ENCODE data around the gene QSOX2. TPM values are rescaled to one million over a fixed set of nuclear protein-coding genes. Genes with fewer than 3 reads are reported as not detected.
A peak's percentile ranks its signal among the peaks of the same experiment; 100 is the strongest.

The QSOX2 gene
- total RNA-seq: 10 to 100 TPM; 21.5 to 25.1 TPM

GRCh38 chr9:136245219-136246150, at the start of gene QSOX2:
QSOX2 (minus strand) TSS chr9:136245812; CDS start chr9:136245803, 9 bp downstream.
- DNase-seq: peak; percentile 88 to 90
- Mint-ChIP-seq H3K9me3 (no peaks in the 10 kb centered on the region), H3K27me3 (ENCODE audit: low read depth) (no peaks in the 10 kb centered on the region), H3K36me3 (ENCODE audit: insufficient read depth in 2 of 2) (peaks cover 3 to 9% of the 10 kb centered on the region in 2 donors), H3K4me3 (peak within 1 kb of the TSS; percentile 92 to 98), H3K4me1 (ENCODE audit: low read depth) (peaks cover 42% of the 10 kb centered on the region), H3K27ac (peak within 1 kb of the TSS; percentile 70)
- peak; percentile 61 to 64 for ATAC-seq (replicated peaks in 1 of 2)

- DNase-seq: no peak
- Mint-ChIP-seq H3K27me3 (ENCODE audit: low read depth) (no peaks in the 10 kb centered on the region), H3K27ac (no peak overlapping the region), H3K36me3 (ENCODE audit: insufficient read depth in 2 of 2) (no peaks in the 10 kb centered on the region), H3K4me3 (no peak overlapping the region), H3K4me1 (ENCODE audit: low read depth) (no peaks in the 10 kb centered on the region), H3K9me3 (no peaks in the 10 kb centered on the region)
- ATAC-seq (replicated peaks in 1 of 2): no peak
Measured at GRCh38 chr9:136295055-136295454, 49.4 kb upstream of the QSOX2 start.

- Mint-ChIP-seq H3K27ac (no peak overlapping the region), H3K9me3 (no peaks in the 10 kb centered on the region), H3K4me3 (no peak overlapping the region), H3K4me1 (ENCODE audit: low read depth) (no peaks in the 10 kb centered on the region), H3K27me3 (ENCODE audit: low read depth) (no peaks in the 10 kb centered on the region), H3K36me3 (ENCODE audit: insufficient read depth in 2 of 2) (no peaks in the 10 kb centered on the region)
- DNase-seq (no peak), ATAC-seq (replicated peaks in 1 of 2) (no peak)
Measured at GRCh38 chr9:136294437-136294836, 48.8 kb upstream of the QSOX2 start.

GRCh38 chr9:136293476-136294077, 48.0 kb upstream of the QSOX2 start:
- Mint-ChIP-seq H3K4me1 (ENCODE audit: low read depth) (no peaks in the 10 kb centered on the region), H3K27ac (no peak overlapping the region), H3K36me3 (ENCODE audit: insufficient read depth in 2 of 2) (no peaks in the 10 kb centered on the region), H3K4me3 (no peak overlapping the region), H3K27me3 (ENCODE audit: low read depth) (no peaks in the 10 kb centered on the region), H3K9me3 (no peaks in the 10 kb centered on the region)
- DNase-seq (no peak), ATAC-seq (replicated peaks in 1 of 2) (no peak)

- Mint-ChIP-seq H3K4me3 (no peak overlapping the region), H3K9me3 (no peaks in the 10 kb centered on the region), H3K4me1 (ENCODE audit: low read depth) (no peaks in the 10 kb centered on the region), H3K27ac (no peak overlapping the region), H3K36me3 (ENCODE audit: insufficient read depth in 2 of 2) (no peaks in the 10 kb centered on the region), H3K27me3 (ENCODE audit: low read depth) (no peaks in the 10 kb centered on the region)
- ATAC-seq (replicated peaks in 1 of 2): no peak
- no peak for DNase-seq
Measured at GRCh38 chr9:136292591-136293448, 47.2 kb upstream of the QSOX2 start.

- no peaks in the 10 kb centered on the region for H3K36me3 Mint-ChIP-seq (ENCODE audit: insufficient read depth in 2 of 2)
- H3K27ac Mint-ChIP-seq: no peak overlapping the region
- no peak overlapping the region for H3K4me3 Mint-ChIP-seq
- H3K4me1 Mint-ChIP-seq (ENCODE audit: low read depth): no peaks in the 10 kb centered on the region
- DNase-seq: no peak
- H3K9me3 Mint-ChIP-seq: no peaks in the 10 kb centered on the region
- no peaks in the 10 kb centered on the region for H3K27me3 Mint-ChIP-seq (ENCODE audit: low read depth)
- no peak for ATAC-seq (replicated peaks in 1 of 2)
Measured at GRCh38 chr9:136292026-136292538, 46.5 kb upstream of the QSOX2 start.

- Mint-ChIP-seq H3K27ac (no peak overlapping the region), H3K4me1 (ENCODE audit: low read depth) (no peaks in the 10 kb centered on the region), H3K9me3 (no peaks in the 10 kb centered on the region), H3K4me3 (no peak overlapping the region), H3K27me3 (ENCODE audit: low read depth) (no peaks in the 10 kb centered on the region), H3K36me3 (ENCODE audit: insufficient read depth in 2 of 2) (no peaks in the 10 kb centered on the region)
- DNase-seq (no peak), ATAC-seq (replicated peaks in 1 of 2) (no peak)
Measured at GRCh38 chr9:136291306-136292025, 45.9 kb upstream of the QSOX2 start.

- DNase-seq: no peak
- Mint-ChIP-seq H3K36me3 (ENCODE audit: insufficient read depth in 2 of 2) (no peaks in the 10 kb centered on the region), H3K4me3 (no peak overlapping the region), H3K27me3 (ENCODE audit: low read depth) (no peaks in the 10 kb centered on the region), H3K9me3 (no peaks in the 10 kb centered on the region), H3K4me1 (ENCODE audit: low read depth) (no peaks in the 10 kb centered on the region), H3K27ac (no peak overlapping the region)
- ATAC-seq (replicated peaks in 1 of 2): no peak
Measured at GRCh38 chr9:136290508-136291000, 44.9 kb upstream of the QSOX2 start.

- Mint-ChIP-seq H3K4me1 (ENCODE audit: low read depth) (no peaks in the 10 kb centered on the region), H3K36me3 (ENCODE audit: insufficient read depth in 2 of 2) (no peaks in the 10 kb centered on the region), H3K27me3 (ENCODE audit: low read depth) (no peaks in the 10 kb centered on the region), H3K4me3 (no peak overlapping the region), H3K9me3 (no peaks in the 10 kb centered on the region), H3K27ac (no peak overlapping the region)
- ATAC-seq (replicated peaks in 1 of 2) (no peak), DNase-seq (no peak)
Measured at GRCh38 chr9:136289651-136290507, 44.3 kb upstream of the QSOX2 start.

GRCh38 chr9:136287960-136288753, 42.5 kb upstream of the QSOX2 start:
- DNase-seq: no peak
- no peaks in the 10 kb centered on the region for H3K9me3 Mint-ChIP-seq
- no peak for ATAC-seq (replicated peaks in 1 of 2)
- H3K27me3 Mint-ChIP-seq (ENCODE audit: low read depth): no peaks in the 10 kb centered on the region
- no peak overlapping the region for H3K4me3 Mint-ChIP-seq
- H3K36me3 Mint-ChIP-seq (ENCODE audit: insufficient read depth in 2 of 2): no peaks in the 10 kb centered on the region
- H3K27ac Mint-ChIP-seq: no peak overlapping the region
- no peaks in the 10 kb centered on the region for H3K4me1 Mint-ChIP-seq (ENCODE audit: low read depth)

- ATAC-seq (replicated peaks in 1 of 2) (no peak), DNase-seq (no peak)
- Mint-ChIP-seq H3K9me3 (no peaks in the 10 kb centered on the region), H3K27ac (no peak overlapping the region), H3K4me3 (no peak overlapping the region), H3K27me3 (ENCODE audit: low read depth) (no peaks in the 10 kb centered on the region), H3K4me1 (ENCODE audit: low read depth) (no peaks in the 10 kb centered on the region), H3K36me3 (ENCODE audit: insufficient read depth in 2 of 2) (no peaks in the 10 kb centered on the region)
Measured at GRCh38 chr9:136286987-136287379, 41.4 kb upstream of the QSOX2 start.

Measured in activated T-cell treated with anti-CD3 and anti-CD28 coated beads, Interleukin-2, amount 50 U/mL, for 72 hours (primary cell).